Glomerular endothelial cell (primary cell): ENCODE results near the gene CXorf38. TPM values are rescaled to one million over a fixed set of nuclear protein-coding genes. Genes with fewer than 3 reads are reported as not detected.
"Not testable (repeated sequence)": the region's sequence is repeated elsewhere in the genome, so short reads cannot be mapped to it uniquely, and the experiment has no call there.

Experiments
- DNase-seq: peaks from one replicate; pipeline ENCODE4 v3.0.0-alpha.2; 2011; ENCODE audit warnings: low read depth, low spot score; ENCODE audit errors: extremely low read depth
- total RNA-seq: library from RNA; depleted of rRNA; stranded (reverse); fragments of >200 nt; gene quantifications from 2 replicates; pipeline ENCODE4 v1.2.3, GENCODE V29; 2015

CXorf38 gene
- total RNA-seq, 1 donor from 2014 or later: 19.4 TPM

DNA sequence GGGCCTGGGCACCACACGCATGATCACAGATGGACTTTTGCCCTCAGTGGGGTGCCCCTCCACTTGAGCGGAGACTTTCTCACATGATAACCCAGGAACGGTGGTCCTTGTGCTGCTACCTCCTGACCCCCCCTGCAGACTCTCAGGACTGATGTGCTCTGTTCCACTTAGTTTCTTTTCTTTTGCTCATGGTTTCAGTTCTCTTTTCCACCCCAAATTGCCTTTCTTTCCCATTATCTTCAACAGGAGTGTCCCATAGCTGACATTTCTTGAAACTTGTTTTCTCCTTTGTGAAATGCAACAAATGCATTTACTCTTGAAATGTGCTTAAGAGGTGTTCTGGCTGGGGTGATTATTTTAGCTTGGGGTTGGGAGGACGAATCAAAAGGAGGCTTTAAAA is 15.2 kb downstream of the CXorf38 start:
- DNase-seq: no peak

DNA sequence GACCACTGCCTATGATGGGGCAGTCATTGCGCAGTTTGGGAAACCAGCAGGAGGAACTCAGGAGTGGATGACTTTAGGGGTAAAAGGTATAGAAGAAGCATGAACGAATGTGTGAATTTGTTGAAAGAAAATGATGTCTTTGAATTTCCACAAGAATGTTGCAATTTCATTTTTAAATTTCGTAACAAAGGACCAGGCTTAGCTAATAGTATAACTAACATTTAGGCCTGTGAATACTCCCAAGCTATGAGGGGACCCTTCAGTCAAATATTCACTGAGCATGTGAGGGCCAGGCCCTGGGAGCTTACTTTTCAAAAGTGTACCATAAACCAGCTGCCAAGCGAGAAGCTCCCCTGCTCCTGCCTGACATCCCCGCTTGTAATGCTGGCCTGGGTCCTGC is 18.9 kb downstream of the CXorf38 start:
- DNase-seq: no peak

DNA sequence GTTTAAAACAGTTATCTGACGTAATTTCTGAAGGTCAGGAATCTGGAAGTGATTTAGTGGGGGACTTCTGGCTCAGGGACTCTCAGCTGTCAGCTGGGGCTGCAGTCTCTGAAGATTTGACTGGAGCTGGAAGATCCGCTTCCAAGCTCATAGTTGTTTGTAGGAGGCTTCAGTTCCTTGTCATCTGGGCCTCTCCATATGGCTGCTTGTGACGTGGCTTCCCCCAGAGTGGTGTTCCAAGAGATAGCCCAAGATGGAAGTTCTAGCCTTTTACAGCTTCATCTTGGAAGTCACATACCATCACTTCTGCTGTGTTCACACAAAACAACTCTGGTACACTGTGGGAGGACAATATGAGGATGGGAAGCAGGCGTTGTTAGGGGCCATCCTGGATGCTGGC is 22.1 kb downstream of the CXorf38 start:
- DNase-seq: no peak

DNA sequence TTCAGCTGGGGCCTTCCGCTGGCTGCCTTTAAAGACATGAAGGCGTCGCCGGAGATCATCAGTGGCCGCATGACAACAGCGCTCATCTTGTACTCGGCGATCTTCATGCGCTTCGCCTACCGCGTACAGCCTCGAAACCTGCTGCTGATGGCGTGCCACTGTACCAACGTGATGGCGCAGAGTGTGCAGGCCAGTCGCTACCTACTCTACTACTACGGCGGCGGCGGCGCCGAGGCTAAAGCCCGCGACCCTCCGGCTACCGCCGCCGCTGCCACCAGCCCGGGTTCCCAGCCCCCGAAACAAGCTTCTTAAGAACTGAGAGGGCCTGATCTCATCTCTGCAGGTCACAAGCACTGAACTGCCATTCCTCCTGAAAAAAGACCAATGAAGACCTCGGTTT is 23.7 kb downstream of the CXorf38 start:
- no peak for DNase-seq

DNA sequence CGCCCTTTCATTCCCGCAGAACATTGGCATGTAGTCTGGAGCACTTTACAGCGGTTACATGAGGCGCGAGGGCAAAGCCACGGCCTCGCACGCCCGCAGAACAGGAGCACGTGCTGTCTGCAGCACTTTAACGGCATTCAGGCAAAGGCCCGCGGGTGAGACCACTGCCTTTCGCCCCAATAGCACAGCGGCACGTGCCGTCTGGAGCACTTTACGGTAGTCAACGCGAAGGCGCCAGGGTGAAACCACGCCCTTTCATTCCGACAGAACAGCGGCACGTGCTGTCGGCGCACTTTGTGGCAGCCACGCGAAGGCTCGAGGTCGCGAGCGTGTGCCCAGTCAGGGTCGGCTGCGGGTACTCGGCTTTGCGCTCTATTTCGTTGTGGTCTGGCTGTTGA is 24.2 kb downstream of the CXorf38 start, which contains the start of gene MPC1L:
MPC1L (plus strand) TSS at position 290 of the 398 bp plus-strand sequence. CDS start 138 bp downstream, outside the sequence.
- no peak for DNase-seq

DNA sequence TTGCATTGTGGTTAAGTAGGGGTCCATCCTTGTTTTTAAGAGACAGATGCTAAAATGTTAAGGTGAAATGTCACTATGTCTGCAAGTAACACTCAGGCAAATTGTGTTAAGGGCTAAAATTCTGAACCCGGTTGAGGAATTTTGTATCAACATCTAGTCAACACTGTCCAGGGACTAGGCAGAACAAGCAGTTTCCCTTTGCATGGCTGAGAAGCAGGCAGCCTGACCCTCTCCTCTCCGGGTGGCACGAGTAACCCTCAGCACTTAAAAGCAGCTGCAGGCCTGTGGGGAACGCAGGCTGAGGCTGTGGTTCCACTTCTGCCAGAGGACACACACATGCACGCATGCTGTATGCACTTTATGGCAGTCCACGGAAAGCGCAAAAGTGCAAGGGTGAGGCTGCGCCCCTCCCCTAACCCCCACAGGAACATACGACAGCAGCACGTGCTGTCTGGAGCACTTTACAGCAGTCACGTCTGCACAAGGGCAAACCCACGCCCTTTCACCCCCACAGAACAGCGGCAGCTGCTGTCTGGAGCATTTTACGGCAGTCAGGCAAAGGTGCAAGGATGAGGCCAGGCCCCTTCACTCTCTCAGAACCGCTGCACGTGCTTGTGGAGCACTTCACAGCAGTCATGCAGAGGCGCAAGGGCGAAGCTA is 24.8 kb downstream of the CXorf38 start:
- DNase-seq: no peak

DNA sequence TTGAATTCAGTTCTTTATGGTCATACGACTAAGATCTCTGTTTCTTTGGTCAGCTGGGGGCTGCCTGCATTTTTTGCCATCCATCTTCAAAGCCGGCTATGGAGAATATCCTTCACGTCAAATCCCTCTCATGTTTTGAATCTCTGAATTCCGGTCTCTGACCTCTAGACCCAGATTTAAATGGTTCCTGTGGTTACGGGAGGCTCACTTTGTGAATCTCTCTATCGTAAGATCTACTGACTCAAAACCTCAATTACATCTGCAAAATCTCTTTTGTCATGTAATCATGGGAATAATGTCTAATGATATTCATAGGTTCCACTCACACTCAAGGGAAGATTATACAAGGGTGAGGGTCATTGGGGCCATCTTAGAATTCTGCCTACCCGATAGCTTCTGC is 29.8 kb downstream of the CXorf38 start:
- no peak for DNase-seq

DNA sequence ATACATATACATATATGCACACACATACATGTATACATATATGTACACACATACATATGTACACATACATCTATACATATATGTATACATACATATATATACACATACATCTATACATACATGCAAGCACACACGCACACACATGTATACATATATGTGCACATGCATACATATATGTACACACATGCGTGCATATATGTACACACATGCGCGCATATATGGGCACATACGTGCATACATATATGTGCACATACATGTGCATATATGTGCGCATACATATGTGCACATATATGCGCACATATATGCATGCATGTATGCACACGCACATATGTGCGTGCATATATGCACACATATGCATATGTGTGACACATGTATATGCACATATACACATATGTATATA is 31.4 kb downstream of the CXorf38 start:
- no peak for DNase-seq

DNA sequence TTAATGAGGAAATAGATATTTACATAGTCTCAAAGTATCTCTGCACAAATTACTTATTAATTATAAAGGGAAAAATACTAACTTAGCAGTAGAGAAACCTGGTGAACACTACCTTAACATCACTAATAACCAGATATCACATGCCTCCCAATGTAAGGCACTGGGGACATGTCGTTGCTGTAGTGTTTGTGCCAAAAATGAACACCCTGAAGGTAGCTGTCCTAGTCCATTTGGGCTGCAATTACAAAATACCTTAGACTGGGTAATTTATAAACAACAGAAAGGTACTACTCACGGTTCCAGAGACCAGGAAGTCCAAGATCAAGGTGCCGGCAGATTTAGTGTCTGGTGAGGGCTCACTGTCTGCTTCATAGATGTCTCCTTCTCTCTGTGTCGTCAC is 34.9 kb downstream of the CXorf38 start:
- no peak for DNase-seq

DNA sequence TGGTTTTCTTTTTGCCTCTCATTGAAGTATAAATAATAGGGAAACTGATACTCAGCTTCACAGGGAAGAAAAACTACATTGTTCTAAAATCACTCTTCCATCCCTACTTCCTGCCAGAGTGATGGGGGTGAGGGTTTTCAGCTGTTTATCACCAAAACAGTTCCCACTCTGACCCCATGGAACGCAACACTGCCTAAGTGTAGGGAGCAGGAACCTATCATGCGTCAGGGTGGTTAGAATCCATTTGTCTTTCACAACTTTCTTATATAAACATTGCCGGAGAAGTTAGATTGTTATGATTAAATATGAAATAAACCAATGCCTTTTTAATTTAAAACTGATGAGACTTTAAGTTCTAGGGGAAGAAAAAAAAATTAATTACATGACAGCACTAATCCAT is 40.0 kb downstream of the CXorf38 start:
- DNase-seq: no peak

DNA sequence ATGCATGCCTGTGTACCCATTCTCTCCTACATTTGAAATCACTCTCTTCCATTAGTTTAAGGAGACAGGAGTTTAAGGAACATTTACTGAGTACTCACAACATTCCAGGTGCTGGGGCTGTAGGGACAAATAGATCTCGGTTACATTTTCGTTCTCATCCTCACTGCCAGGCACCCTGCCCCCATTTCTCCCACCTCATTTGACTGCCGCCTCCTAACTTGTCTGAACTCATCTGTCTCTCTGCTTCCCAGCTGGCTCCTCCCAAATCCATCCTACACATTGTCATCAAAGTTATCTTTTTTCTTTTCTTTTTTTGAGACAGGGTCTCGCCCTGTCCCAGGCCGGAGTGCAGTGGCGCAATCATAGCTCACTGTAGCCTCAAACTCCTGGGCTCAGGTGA is 43.9 kb downstream of the CXorf38 start:
- DNase-seq: no peak

DNA sequence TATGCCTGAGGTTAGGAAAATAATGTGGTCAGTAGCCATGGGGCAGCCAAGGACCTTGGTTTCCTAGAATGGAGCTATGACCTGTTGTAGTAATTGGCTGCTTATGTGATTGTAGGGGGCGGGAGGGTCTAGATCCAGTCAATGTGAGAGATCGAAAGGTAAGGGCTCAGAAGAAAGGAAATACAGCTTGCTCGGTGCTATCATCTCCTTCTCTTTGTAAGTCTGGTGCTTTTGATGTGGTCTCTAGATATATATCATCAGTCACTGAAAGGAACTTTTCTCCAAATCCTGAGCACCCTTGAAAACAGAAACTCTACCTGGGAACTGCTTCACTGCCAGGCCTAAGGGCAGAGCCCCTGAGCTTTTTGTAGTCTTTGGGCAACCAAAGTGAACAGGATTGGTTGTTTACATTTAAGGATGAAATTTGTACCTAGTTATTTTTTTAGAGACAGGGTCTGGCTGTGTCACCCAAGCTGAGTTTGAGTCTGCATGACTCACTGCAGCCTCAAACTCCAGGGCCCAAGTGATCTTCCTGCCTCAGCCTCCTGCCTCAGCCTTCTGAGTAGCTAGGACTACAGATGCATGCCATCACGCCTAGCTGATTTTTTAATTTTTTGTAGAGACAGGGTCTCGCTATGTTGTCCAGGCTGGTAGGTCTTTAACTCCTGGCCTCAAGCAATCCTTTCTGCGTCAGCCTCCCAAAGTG is 57.6 kb downstream of the CXorf38 start:
- DNase-seq: not testable (repeated sequence)

DNA sequence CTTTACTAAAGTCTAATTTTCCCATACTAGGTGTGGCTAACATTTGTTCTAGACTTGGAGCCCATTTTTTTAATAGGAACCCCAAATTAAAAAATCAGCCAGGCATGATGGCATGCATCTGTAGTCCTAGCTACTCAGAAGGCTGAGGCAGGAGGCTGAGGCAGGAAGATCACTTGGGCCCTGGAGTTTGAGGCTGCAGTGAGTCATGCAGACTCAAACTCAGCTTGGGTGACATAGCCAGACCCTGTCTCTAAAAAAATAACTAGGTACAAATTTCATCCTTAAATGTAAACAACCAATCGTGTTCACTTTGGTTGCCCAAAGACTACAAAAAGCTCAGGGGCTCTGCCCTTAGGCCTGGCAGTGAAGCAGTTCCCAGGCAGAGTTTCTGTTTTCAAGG is 59.7 kb downstream of the CXorf38 start:
- not testable (repeated sequence) for DNase-seq

DNA sequence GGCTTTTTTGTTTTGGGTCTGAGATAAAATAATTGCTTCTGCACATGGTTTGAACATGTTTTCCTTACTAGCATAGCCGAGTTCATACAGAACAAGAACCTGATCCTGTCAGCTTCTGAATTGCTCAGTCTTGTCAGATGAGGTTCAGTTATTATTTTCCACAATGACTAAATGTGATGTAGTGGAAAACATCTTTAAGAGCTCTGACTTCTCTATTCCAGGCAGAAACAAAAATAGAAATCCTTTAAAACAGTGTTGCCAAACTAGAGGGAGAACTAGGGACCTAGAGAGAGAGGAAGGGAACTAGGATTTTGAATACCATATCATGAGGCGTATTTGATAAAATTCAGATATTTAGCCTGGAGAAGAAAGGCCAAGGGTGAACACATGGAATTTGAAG is 64.5 kb downstream of the CXorf38 start:
- no peak for DNase-seq

DNA sequence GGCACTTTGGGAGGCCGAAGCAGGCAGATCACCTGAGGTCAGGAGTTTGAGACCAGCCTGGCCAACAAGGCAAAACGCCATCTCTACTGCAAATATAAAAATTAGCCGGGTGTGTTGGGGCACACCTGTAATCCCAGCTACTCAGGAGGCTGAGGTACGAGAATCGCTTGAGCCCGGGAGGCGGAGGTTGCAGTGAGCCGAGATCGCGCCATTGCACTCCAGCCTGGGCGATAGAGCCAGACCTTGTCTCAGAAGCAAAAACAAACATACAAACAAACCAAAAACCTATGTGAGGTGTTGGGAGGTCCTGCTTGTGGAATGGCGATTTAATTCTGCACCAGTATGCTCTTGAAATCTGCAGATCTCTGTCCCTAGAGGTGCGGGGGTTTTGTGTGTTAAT is 65.2 kb downstream of the CXorf38 start:
- DNase-seq: not testable (repeated sequence)

DNA sequence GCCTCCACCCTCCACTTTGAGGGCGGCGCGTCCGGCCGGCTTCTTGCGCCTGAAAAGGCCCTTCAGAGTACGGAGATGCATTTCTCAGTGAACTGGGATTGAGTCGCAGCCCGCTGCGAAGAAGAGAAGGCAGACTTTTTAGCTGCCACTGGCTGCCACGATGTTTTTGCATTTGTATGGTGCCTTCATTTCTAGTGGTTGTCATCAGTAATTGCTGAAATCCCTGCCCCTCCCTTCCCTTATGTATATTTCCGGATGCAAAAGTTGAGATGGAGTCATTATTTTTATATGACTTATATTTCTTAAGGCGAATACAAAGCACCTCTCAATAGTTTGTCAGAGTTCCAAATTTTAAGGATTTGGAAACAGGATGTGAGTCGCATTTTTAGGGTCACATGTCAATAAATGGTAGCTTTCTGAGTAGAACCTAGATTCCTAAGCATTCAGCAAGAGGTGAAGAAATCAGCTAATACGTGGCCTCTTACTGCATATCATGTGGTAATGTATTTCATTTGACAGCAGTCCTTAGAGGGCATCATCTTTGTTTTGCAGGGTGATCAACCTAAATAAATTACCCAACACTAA is 65.9 kb downstream of the CXorf38 start:
- no peak for DNase-seq

DNA sequence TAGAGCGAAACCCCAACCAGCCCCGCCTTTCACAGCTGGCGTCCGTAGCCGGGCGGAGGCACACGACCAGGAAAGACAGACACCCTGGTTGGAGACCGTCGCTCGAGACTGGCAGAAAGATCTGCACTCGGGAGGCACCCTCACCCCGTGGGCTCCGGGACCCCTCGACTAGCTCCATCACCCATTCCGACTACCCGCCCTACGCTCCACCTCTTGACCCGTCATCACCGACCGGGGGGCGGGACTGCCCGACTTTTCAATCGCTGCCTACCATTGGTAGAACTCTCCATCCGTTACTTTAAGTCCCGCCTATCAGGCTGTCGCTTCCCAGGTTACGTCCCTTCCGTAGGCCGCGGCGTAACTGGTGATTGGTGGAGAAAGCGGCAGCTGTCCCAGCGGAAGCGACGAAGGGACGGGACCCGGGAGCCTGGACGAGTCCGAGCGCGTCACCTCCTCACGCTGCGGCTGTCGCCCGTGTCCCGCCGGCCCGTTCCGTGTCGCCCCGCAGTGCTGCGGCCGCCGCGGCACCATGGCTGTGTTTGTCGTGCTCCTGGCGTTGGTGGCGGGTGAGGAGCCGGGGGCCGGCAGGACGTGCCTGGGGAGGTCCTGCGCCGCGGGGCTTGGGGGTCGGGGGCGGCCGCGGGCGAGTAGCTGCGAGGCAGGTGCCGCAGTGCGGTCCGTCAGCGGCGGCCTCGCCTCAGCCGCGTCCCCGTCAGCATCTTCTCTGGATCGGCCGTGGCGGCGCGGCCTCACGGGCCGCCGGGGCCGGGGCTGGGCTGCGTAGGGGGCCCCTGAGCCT is 66.6 kb downstream of the CXorf38 start, which contains the start of gene ATP6AP2:
ATP6AP2 (plus strand) TSS at position 434 of the 799 bp plus-strand sequence; CDS start at position 530, 96 bp downstream.
- peak; percentile 58 for DNase-seq

DNA sequence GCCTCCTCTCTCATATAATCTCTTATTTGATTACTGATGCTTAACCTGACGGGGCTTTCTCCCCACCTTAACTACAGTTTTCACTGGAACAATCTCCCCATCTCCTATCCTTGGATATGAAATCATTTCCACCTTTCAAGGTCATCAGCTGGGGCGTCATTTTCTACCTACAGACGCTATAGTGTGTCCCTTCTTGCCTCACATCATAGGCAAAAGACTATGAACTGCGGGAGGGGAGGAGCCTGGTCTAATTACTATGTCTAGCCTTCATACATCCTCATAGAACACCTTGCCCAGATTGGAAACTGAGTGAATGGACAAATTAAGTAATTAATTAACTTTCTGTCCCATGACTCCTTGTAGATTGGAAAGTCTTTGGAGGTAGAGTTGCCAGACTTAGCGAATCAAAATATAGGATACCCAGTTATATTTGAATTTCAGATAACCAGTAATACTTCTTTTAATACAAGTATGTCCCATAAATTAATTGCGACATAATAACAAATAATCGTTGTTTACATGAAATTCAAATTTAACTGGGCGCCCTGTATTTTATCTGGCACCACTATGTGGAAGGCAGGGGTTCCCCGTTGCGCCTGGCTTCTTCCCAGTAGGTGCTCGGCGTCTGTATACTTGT is 67.3 kb downstream of the CXorf38 start:
- DNase-seq: no peak

DNA sequence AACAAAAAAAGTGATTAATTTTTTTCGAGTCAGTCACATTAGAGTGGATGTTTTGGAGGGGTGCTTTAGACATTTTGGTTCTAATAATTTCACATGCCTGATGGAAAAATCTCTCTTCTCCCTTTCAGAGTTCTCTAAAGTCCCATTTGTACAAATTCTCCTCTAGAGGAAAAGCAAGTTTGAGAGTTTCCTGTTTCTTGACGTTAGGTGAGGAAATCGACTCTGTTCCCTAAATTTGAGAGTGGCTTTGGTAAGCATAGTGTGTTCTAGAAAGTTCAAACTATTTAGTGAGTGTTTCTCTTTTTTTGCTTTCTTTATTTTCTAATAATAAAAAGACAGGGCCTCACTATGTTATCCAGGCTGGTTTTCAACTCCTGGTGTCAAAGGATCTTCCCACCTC is 68.2 kb downstream of the CXorf38 start:
- DNase-seq: no peak

DNA sequence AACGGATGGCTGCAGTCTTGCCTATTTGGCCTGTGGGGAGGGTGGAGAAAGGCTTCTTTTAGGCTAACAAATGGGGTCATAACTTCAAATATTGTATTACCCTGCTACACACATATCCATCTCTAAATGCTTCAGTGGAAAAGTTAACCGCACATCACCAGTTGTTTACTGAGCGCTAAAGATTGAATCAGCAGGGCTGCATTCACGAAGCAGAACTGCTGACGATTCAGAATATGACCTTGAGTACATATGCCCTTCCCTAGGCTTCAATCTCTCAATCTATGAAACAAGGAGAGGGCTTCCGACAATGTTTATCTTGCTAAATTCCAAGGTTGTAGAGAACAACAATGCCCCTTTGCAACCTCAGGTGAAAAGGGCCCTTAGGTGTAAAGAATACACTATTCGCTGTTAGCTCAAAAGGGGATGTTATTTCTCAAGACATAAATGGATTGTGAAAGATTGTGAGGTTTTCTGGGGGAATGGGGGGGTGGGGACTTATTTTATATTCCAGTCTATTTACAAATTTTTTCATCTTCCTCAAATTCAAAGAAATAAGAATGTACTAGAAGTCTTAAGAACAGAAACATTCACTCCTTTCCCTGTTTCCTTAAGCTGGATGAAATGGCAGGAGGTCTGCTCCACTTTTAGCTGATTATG is 69.2 kb downstream of the CXorf38 start:
- no peak for DNase-seq
